Fibroblast of peridontal ligament (primary cell): ENCODE data around the gene CCR3.

Experiments
- DNase-seq: peaks from one replicate; pipeline ENCODE4 v3.0.0-alpha.2; 2010; ENCODE audit errors: extremely low read depth

CCR3 gene

DNA sequence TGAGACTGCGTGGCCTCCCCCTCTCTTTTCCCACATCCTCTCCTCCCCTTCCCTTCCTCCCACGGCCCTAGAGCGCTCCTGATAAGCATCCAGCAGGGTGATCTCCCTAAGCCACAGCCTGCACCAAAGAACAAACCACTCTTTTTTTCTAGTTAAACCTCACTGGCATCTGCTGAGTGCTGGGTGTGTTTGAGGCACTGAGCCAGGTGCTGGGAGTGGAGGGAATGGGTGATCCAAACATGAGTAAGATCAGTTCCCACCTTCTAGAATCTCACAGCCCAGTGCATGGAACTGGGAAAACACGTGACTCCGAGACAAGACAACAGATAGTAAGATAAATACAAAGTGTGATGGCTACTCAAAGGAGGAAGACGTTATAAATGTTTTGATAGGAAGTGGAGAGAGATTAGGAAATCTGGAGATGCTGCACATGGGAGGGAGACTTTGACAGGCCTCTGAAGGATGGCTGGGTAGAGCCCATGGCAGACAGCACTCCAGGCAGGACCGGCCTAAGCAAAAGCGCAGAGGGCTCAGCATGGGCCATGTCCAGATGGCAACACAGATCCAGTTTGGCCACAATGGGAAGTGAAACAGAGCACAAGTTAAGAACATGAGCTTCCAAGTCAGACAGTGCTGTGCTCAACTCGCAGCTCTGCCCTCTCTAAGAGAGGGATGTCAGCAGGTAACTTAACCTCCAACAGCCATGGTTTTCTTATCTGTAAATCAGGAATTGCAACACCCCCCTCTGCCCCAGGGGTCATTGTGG lies 55.6 kb downstream of the CCR3 start:
- no peak for DNase-seq

DNA sequence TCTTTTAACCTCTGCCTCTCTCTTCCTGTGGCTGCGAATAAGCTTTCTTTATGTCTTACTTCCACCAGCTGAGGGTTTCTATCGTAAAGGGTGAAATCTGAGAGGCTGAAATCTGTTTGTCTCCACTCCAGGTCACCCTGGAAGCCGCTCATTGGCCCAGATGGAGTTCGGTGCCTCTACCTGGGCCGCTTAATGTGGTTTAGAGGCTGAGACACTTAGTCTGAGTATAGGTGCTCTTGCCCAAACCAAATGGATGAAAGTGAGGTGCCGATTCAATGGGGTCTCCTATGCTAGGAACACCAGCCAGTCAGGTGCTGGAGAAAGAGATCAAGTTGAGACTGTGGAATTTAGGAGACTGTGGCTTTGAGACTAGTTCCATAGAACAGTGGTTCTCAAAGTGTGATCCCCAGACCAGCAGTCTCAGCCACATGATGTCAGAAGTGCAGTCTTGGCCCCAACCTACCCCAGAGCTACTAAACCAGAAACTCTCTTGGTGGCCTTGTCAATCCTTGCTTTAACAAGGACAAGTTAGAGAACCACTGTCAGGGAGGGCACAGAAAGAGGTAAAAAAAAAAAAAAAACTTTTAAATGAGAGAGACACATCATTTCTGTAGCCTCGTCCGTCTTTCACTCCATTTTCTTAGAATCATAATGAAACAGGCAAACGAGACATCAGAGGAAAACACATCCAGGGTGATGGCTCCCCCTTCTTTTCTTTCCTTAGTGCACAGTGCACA lies 56.8 kb downstream of the CCR3 start:
- no peak for DNase-seq

DNA sequence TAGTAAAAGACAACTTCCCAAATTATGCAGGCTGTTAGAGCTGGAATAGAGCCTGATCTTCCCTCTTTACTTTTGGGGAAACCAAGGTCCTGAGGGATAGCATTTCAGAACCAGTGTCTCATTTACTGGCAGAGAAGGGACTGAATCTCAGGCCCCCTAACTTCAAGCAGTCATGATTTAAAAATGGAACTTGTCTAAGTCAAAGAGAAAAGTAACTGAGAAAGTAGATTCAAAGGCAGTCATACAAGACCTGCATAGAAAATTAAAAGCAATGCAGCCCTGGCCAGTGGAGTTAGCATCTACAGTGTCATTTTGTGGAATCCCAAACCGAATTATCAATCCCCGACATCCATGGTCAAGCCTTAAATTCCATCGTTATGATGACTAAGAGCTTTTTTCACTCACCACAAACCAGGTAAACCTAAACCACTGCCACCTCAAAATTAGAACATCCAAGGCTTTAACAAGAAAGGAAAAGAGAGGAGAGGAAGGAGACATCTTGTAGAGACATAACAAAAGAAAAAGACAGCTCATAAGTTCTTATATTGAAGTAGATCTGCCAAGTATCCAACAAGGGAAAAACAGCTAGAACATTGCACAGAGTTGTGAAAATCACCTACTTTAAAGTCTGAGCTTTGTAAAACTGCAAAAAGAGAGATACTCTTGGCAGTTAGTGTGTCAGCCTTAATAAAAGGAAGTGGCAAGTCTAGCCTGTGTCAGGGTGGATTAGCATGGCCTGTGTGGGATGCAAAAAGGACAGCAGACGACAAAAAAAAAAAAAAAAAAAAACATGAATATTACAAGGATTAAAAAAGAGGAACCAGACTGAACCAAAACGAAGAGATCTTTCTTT lies 57.6 kb downstream of the CCR3 start:
- no peak for DNase-seq

DNA sequence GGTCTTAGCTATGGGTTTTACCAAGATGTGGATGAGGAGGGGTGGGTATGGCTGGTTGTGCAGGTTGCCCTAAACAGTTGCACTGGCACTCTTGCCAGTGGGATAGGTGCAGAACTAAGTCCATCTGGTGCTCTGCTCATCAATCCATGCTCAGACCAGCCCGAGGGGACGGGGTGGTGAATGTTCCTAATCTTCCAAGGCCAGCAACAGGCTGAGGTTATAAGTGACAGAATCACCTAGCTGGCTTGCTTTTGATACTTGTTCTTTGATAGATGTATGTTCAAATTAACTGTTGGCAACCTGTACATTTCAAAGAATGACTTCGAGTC lies 58.2 kb downstream of the CCR3 start:
- no peak for DNase-seq

DNA sequence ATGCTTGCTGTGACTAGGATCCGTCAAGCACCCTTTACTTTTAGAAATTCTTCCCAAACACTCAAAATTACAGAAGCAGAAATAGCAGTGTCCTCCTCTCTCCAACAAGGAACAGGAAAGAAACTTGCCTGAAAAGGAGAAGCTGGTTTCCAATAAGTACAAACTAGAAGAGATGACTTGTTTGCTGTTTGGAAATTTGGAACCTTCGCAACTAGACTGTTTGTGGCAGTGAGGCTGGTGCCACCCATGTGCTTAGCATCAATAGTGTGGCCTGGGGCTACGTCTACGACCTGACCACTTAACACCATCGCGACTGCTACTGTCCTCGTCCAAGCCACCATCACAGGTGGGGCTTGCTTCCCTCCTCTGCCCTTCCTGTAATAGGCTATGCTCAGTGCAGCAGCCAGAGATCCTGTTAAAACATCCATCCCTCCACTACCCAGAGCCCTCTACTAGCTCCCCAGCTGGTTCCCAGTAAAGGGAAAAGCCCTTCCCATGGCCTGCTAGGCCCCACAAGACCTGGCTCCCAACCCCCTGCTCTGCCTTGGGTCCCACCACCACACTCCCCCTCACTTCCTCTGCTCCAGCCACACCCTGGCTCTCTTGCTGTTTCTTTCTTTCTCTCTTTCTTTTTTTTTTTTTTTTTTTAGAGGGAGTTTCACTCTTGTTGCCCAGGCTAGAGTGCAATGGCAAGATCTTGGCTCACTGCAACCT lies 59.0 kb downstream of the CCR3 start:
- no peak for DNase-seq

DNA sequence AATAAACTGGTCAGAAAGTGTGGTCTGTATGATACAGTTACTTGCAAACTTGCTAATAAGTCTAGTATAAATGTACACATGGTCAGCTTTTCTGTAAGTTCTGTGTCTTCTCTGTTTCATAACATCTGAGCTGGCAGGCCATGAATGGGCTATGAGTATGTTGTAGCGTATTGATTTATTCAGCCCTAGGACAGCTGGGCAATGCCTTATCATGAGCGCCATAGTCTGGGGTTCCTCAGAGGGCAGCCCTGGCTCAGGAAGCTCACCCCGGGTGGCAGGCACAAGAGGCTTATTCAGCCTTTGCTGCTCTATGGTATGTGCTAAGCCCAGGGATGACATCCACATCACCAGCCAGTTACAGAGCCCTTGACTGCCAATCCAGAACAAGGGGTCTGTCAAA lies 61.0 kb downstream of the CCR3 start:
- no peak for DNase-seq

DNA sequence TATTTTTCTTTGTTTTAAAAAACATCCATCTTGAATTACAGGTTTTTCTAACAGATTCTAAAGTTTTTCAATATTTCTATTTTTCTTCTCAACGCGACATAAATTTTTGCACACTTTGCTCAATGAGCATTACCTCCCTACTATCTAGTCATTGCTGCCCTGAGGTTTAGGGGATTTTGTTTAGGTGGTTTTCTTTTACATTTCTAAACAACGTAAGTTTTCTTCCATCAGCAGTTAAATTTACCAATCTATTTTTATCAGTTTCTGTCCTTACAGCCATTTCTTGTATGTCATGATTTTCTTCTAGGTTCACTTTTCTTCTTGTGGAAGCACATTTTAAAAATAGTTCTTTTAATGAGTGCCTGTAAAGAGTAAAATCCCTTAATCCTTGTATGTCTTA lies 62.5 kb downstream of the CCR3 start:
- no peak for DNase-seq

DNA sequence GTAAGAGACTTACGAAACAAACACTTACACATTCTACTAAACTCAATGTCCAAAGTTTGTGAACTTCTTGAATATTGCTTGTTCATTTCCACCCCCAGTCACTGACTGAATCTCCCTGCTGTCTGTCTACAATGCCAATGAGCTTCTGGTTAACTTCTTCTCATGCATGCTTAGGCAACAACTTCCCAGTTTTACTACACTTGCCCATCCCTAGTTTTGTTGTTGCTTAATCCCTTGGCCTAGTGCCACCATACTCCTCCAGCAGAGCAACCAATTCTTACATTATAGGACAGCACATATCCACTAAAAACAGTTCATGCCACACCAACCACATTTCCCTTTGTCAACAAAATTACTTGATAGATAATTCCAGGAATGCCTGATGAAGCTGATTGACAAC lies 70.7 kb downstream of the CCR3 start:
- DNase-seq: peak; percentile 40

DNA sequence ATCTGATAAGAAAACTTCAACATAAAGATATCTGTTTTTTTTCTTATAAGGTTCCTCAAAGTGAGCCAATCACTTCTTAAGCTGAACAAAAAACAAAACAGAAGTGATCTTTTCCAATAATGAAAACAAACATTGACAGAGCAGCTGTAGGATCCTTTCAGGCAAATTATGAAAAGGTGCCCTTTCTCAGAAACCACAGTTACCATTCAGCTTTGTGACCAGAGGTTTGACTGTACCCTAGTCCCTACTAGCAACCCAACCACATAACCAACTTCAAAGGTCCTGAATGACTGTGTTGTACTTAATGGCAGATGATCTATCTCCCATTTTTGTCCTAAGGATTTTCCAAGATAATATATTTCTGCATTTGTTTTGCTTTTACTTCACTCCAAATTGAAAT lies 72.3 kb downstream of the CCR3 start:
- no peak for DNase-seq

DNA sequence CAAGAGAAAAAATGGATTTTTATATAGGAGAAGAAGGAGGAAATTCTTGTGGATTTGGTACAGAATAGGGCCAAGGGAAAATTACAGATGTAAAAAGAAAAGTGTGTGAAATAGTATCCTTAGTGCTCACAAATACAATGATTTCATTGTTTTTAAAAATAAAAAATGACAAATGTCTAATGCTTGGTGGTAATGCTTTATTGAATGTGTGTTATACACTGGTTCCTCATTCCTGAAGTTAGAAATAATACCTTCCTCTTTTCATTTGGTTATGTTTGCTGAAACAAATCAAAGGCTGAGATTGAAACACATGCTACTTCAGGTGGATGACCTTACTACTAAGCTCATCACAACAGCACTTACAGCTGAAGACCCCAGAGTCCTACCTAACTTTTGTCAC lies 73.9 kb downstream of the CCR3 start:
- DNase-seq: no peak
